Upper lobe of left lung (tissue), 4 donors: ENCODE data around the gene ATF6.

ENCODE experiments used
- CTCF ChIP-seq, 6 experiments: fragments of 450-650 bp in 4 of 6; fragments of 200-600 bp in 2 of 6; sonication (generic) in 2 of 6; IDR thresholded peaks; one replicate each; pipeline ENCODE4 v1.5.1; 2016 to 2019; ENCODE audit warnings: antibody characterized with exemption in 6 of 6
- POLR2A ChIP-seq, 4 donors: fragments of 450-650 bp; IDR thresholded peaks; one replicate each; pipeline ENCODE4 v1.5.1; 2016 to 2017; ENCODE audit warnings: antibody characterized with exemption in 4 of 4, mild to moderate bottlenecking in 2 of 4
- POLR2AphosphoS5 ChIP-seq, 2 donors: sonication (generic); formaldehyde crosslinking; IDR thresholded peaks; one replicate each; pipeline ENCODE4 v1.5.1; 2017; ENCODE audit warnings: antibody characterized with exemption in 2 of 2

- TF ChIP-seq POLR2AphosphoS5 (IDR thresholded peaks at IDR 0.05) (no peak), CTCF (IDR thresholded peaks at IDR 0.05) (no peak), POLR2A (IDR thresholded peaks at IDR 0.05) (no peak)
These were observed 178.3 kb downstream of the ATF6 start for GRCh38 chr1:161944381-161944780.
